GM12875 (cell line): ENCODE data around the gene LRRC28.

Experiments used
- H3K4me3 ChIP-seq: one replicate; pipeline ENCODE4 v1.5.1; 2011; ENCODE audit warnings: low read depth, low read length, control low read depth
- CTCF ChIP-seq: IDR thresholded peaks from 2 replicates; pipeline ENCODE4 v1.5.1; 2011; ENCODE audit warnings: low read depth, mild to moderate bottlenecking, control low read depth, inconsistent platforms, low read length, moderate library complexity, borderline replicate concordance; ENCODE audit not compliant: insufficient read depth

Gene LRRC28

GRCh38 chr15:99249270-99249841, 1.9 kb upstream of the LRRC28 start, which contains the start of gene TTC23:
TTC23 (minus strand) TSS chr15:99249581; CDS start chr15:99228712, 20,869 bp downstream.
- peak within 1 kb of the TSS; percentile 3 for H3K4me3 ChIP-seq
- no peak for TF ChIP-seq CTCF

DNA sequence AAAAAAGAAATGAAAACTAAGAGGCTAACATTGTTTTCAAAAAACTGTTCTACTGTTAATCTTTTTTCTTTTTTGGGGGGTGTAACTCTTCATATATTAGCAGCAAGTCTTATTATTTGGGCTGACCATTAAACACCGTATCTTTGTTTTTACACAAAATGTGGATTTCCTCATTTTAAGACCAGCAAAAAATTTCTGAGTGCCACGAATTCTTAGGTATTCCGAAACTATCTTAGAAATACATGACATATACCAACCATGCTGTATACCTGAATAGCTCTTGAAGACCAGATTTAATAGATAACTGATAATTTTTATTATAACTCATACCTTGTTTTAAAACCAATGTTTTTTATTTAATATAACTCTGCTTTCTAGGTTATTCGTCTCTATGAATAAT, 1.3 kb upstream of the LRRC28 start:
- TF ChIP-seq CTCF = no peak
- no peak overlapping the region for H3K4me3 ChIP-seq

DNA sequence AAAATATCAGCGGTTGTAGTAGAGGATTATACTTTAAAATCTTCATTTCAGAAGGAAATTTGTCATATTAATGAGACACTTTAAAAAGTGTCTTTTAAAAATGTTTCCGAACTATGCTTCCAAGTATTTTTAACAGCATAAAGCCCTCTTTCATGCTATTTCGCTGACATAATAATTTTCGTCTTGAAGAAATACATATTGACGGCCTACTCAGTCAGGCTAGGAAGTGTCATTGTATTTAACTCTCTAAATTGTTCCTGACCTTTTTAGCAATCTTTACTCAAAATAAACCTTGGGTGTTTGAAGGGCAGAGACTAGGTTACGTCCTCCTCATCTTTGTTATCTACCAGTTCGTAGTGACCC, 806 bp upstream of the LRRC28 start:
- H3K4me3 ChIP-seq = peak overlapping the region; percentile 58
- no peak for TF ChIP-seq CTCF

GRCh38 chr15:99252326-99252725, 1.0 kb downstream of the LRRC28 start:
- H3K4me3 ChIP-seq = no peak overlapping the region
- TF ChIP-seq CTCF = no peak

DNA sequence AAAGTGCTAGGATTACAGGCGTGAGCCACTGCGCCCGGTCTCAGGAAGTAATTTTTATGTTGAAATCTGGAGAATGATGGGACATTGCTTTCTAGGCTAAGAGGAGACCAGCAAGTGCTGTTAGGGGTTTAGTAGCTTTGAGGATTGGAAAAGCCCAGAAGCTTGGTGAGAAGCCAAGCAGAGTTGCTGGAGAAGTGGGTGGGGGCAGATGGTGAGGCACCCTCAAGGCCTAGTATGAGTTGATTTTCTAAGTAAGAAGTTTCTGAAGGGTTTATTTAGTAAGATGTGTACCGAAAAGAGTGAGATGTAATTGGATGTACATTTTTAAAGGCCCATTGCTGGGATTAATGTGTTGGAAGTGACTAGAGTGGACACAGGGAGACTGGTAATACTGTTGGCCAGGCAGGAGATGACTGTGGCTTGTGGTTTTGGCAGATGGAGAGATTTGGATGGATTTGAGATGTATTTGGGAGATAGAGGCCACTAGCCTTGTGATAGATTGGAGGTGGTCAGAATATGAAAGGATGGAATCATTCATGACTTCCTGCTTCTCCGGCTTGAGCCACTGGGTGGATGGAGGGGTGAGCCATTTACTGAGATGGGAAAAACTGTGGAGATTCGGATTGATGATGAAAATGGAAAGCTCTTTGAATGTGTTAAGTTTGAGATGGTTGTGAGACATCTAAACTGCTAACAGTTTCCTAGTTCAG, 2.3 kb downstream of the LRRC28 start:
- H3K4me3 ChIP-seq = no peak overlapping the region
- no peak for TF ChIP-seq CTCF

GRCh38 chr15:99257107-99257750, 5.9 kb downstream of the LRRC28 start:
- H3K4me3 ChIP-seq = no peak overlapping the region
- no peak for TF ChIP-seq CTCF

- TF ChIP-seq CTCF = no peak
- no peak overlapping the region for H3K4me3 ChIP-seq
These were observed 12.8 kb downstream of the LRRC28 start for GRCh38 chr15:99264125-99264524.
